Neural progenitor cell (in vitro differentiated cells): ENCODE results near the gene PNKP. TPM values are rescaled to one million over a fixed set of nuclear protein-coding genes. Genes with fewer than 3 reads are reported as not detected.

Experiments
- DNase-seq: peaks from one replicate; pipeline ENCODE4 v3.0.0-alpha.2; 2016; ENCODE audit warnings: low spot score
- H2AFZ ChIP-seq: fragments of 200-600 bp; sonication (generic); replicated peaks from 2 replicates; pipeline ENCODE4 v1.6.1; 2016; ENCODE audit warnings: antibody characterized with exemption
- H3F3A ChIP-seq: fragments of 200-600 bp; sonication (generic); 2 replicates; pipeline ENCODE4 v1.6.1; 2016; ENCODE audit warnings: antibody characterized with exemption, low read depth
- H3K27ac ChIP-seq: fragments of 200-600 bp; sonication (generic); 2 replicates; pipeline ENCODE4 v1.5.1; 2016; ENCODE audit warnings: mild to moderate bottlenecking
- H3K27me3 ChIP-seq: fragments of 200-600 bp; sonication (generic); 2 replicates; pipeline ENCODE4 v1.6.1; 2016; ENCODE audit warnings: mild to moderate bottlenecking, moderate library complexity
- H3K36me3 ChIP-seq: fragments of 200-600 bp; sonication (generic); 2 replicates; pipeline ENCODE4 v1.5.1; 2016
- H3K4me1 ChIP-seq: fragments of 200-600 bp; sonication (generic); 2 replicates; pipeline ENCODE4 v1.6.1; 2016; ENCODE audit warnings: mixed run types
- H3K4me2 ChIP-seq: fragments of 200-600 bp; sonication (generic); 2 replicates; pipeline ENCODE4 v1.6.1; 2016
- H3K4me3 ChIP-seq: fragments of 200-600 bp; sonication (generic); 2 replicates; pipeline ENCODE4 v1.5.1; 2016
- H3K79me2 ChIP-seq: fragments of 200-600 bp; sonication (generic); 2 replicates; pipeline ENCODE4 v1.6.1; 2016; ENCODE audit warnings: low read depth
- H3K9ac ChIP-seq: fragments of 200-600 bp; sonication (generic); 2 replicates; pipeline ENCODE4 v1.6.1; 2016
- H3K9me3 ChIP-seq: fragments of 200-600 bp; sonication (generic); 2 replicates; pipeline ENCODE4 v1.5.1; 2016; ENCODE audit warnings: low read depth
- H4K20me1 ChIP-seq: fragments of 200-600 bp; sonication (generic); 2 replicates; pipeline ENCODE4 v1.6.1; 2016; ENCODE audit warnings: low read depth
- H3K27ac Mint-ChIP-seq: 3 replicates; pipeline ENCODE4 v1.8.0; 2021; ENCODE audit warnings: mixed read lengths
- H3K27me3 Mint-ChIP-seq: 2 replicates; pipeline ENCODE4 v1.8.0; 2022; ENCODE audit warnings: low read depth, mild to moderate bottlenecking, inconsistent platforms, moderate library complexity, mixed read lengths; ENCODE audit not compliant: insufficient read depth
- H3K36me3 Mint-ChIP-seq: 3 replicates; pipeline ENCODE4 v1.8.0; 2021; ENCODE audit warnings: mixed read lengths
- H3K4me1 Mint-ChIP-seq: 3 replicates; pipeline ENCODE4 v1.8.0; 2021; ENCODE audit warnings: mixed read lengths
- H3K4me3 Mint-ChIP-seq: 3 replicates; pipeline ENCODE4 v1.8.0; 2021; ENCODE audit warnings: mild to moderate bottlenecking, moderate library complexity, mixed read lengths
- H3K9me3 Mint-ChIP-seq: 3 replicates; pipeline ENCODE4 v1.8.0; 2020; ENCODE audit warnings: mixed read lengths
- CTCF ChIP-seq: fragments of 200-600 bp; sonication (generic); IDR thresholded peaks from 2 replicates; pipeline ENCODE4 v1.5.1; 2017; ENCODE audit warnings: antibody characterized with exemption, mild to moderate bottlenecking
- EZH2 ChIP-seq: fragments of 200-600 bp; sonication (generic); IDR thresholded peaks from 2 replicates; pipeline ENCODE4 v1.6.1; 2017; ENCODE audit warnings: antibody characterized with exemption, mild to moderate bottlenecking, moderate library complexity
- EZH2phosphoT487 ChIP-seq: fragments of 200-600 bp; sonication (generic); IDR thresholded peaks from 2 replicates; pipeline ENCODE4 v1.6.1; 2017; ENCODE audit warnings: antibody characterized with exemption
- total RNA-seq: library from RNA; depleted of rRNA; stranded (reverse); fragments of >200 nt; gene quantifications from 2 replicates; pipeline ENCODE4 v1.2.3, GENCODE V29; 2015; ENCODE audit warnings: low replicate concordance

The PNKP gene
- total RNA-seq, 1 donor from 2014 or later = 41.1 TPM

GRCh38 chr19:49855277-49855675, 12.1 kb downstream of the PNKP start:
- TF ChIP-seq EZH2 (no peak), CTCF (no peak), EZH2phosphoT487 (no peak)

GRCh38 chr19:49854378-49855263, 12.8 kb downstream of the PNKP start:
- peaks cover 58% of the 10 kb centered on the region for H3K79me2 ChIP-seq

More at GRCh38 chr19:49855277-49855675, 12.1 kb downstream of the PNKP start:
- peak overlapping the region; percentile 55 for H3K4me3 Mint-ChIP-seq
- no peaks in the 10 kb centered on the region for H3K27me3 ChIP-seq
- peaks cover 80% of the 10 kb centered on the region for H3F3A ChIP-seq
- no peak overlapping the region for H2AFZ ChIP-seq
- H3K4me3 ChIP-seq = no peak overlapping the region
- H3K27ac Mint-ChIP-seq = peak overlapping the region; percentile 90
- H3K27me3 Mint-ChIP-seq = peaks cover 25% of the 10 kb centered on the region
- peaks cover 52% of the 10 kb centered on the region for H3K79me2 ChIP-seq
- H3K4me1 ChIP-seq = peaks cover 12% of the 10 kb centered on the region
- H3K36me3 ChIP-seq = no peaks in the 10 kb centered on the region
- H3K9ac ChIP-seq = no peak overlapping the region
- H3K27ac ChIP-seq = no peak overlapping the region
- H3K4me2 ChIP-seq = no peak overlapping the region
- H4K20me1 ChIP-seq = peaks cover 88% of the 10 kb centered on the region
- H3K36me3 Mint-ChIP-seq = peaks cover 20% of the 10 kb centered on the region
- DNase-seq = no peak
- H3K9me3 Mint-ChIP-seq = no peaks in the 10 kb centered on the region
- no peaks in the 10 kb centered on the region for H3K9me3 ChIP-seq
- peaks cover 21% of the 10 kb centered on the region for H3K4me1 Mint-ChIP-seq

DNA sequence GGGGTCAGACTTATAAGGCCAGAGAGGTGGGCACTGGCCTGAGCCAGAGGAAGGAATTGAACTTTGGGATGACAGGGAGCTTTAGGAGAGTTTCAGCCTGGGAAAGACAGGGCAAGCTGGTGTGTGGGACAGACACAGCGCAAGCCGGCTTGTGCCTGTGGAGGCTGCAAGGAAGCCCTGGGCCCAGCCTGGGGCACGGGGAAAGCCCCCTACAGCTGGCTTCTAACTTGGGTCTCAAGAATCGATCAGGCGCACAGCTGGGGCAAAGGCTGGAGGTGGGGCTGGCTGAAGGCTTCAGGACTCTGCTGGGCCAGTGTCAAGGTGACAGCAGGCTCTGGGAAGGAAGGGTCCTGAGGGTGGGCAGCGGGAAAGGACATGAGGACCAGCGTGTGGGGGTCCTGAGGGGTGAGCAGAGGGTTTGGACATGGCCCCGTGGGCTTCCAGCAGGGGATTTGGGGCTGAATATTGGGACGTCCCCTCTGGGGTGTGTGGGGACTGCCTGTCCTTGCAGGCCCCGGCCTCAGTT, 13.5 kb downstream of the PNKP start:
- no peak overlapping the region for H2AFZ ChIP-seq
- peaks cover 66% of the 10 kb centered on the region for H3K79me2 ChIP-seq
- H3K4me1 Mint-ChIP-seq = peaks cover 24% of the 10 kb centered on the region
- H3F3A ChIP-seq = peaks cover 74% of the 10 kb centered on the region
- peaks cover 10% of the 10 kb centered on the region for H3K9me3 Mint-ChIP-seq
- peaks cover 26% of the 10 kb centered on the region for H3K36me3 Mint-ChIP-seq
- H3K9me3 ChIP-seq = no peaks in the 10 kb centered on the region
- H3K27me3 ChIP-seq = no peaks in the 10 kb centered on the region
- H3K36me3 ChIP-seq = no peaks in the 10 kb centered on the region
- H4K20me1 ChIP-seq = peaks cover 76% of the 10 kb centered on the region
- peak overlapping the region; percentile 98 for H3K4me2 ChIP-seq
- no peak overlapping the region for H3K9ac ChIP-seq
- peak overlapping the region; percentile 80 for H3K4me3 Mint-ChIP-seq
- H3K4me1 ChIP-seq = peaks cover 12% of the 10 kb centered on the region
- no peak overlapping the region for H3K27ac ChIP-seq
- peaks cover 26% of the 10 kb centered on the region for H3K27me3 Mint-ChIP-seq
- H3K27ac Mint-ChIP-seq = no peak overlapping the region
- TF ChIP-seq EZH2phosphoT487 = no peak
- no peak for TF ChIP-seq EZH2
- no peak for TF ChIP-seq CTCF
- no peak for DNase-seq
- no peak overlapping the region for H3K4me3 ChIP-seq

More at GRCh38 chr19:49854378-49855263, 12.8 kb downstream of the PNKP start:
- Mint-ChIP-seq H3K27me3 (peaks cover 23% of the 10 kb centered on the region), H3K36me3 (peaks cover 24% of the 10 kb centered on the region), H3K4me1 (peaks cover 25% of the 10 kb centered on the region), H3K27ac (no peak overlapping the region), H3K9me3 (peaks cover 6% of the 10 kb centered on the region), H3K4me3 (no peak overlapping the region)
- no peak overlapping the region for H3K27ac ChIP-seq
- H3K9me3 ChIP-seq = no peaks in the 10 kb centered on the region
- DNase-seq = no peak
- peaks cover 12% of the 10 kb centered on the region for H3K4me1 ChIP-seq
- H3K36me3 ChIP-seq = no peaks in the 10 kb centered on the region
- no peak overlapping the region for H3K4me2 ChIP-seq
- TF ChIP-seq EZH2phosphoT487 = no peak
- TF ChIP-seq EZH2 = no peak
- TF ChIP-seq CTCF = no peak
- no peak overlapping the region for H3K9ac ChIP-seq
- H3K27me3 ChIP-seq = no peaks in the 10 kb centered on the region
- H2AFZ ChIP-seq = no peak overlapping the region
- no peak overlapping the region for H3K4me3 ChIP-seq
- H3F3A ChIP-seq = peaks cover 80% of the 10 kb centered on the region
- peaks cover 82% of the 10 kb centered on the region for H4K20me1 ChIP-seq
